GM21360 (cell line): ENCODE measurements around the gene CDH15.
"Not testable (repeated sequence)": the region's sequence is repeated elsewhere in the genome, so short reads cannot be mapped to it uniquely, and the experiment has no call there.

Source experiments
- ATAC-seq: cut with Tn5 transposase; IDR thresholded peaks from one replicate; pipeline ENCODE4 v1.9.1; 2021; ENCODE audit warnings: mild to moderate bottlenecking, moderate library complexity; ENCODE audit not compliant: unreplicated experiment

The CDH15 gene

GRCh38 chr16:89172171-89172527 is 601 bp downstream of the CDH15 start:
- ATAC-seq: no peak

- ATAC-seq: no peak
These were observed 1.1 kb downstream of the CDH15 start for GRCh38 chr16:89172528-89173173.

- no peak for ATAC-seq
These were observed 1.8 kb downstream of the CDH15 start for GRCh38 chr16:89173174-89173921.

GRCh38 chr16:89174055-89174827 is 2.7 kb downstream of the CDH15 start:
- no peak for ATAC-seq

- no peak for ATAC-seq
These were observed 3.3 kb downstream of the CDH15 start for GRCh38 chr16:89174877-89175276.

- no peak for ATAC-seq
These were observed 4.0 kb downstream of the CDH15 start for GRCh38 chr16:89175280-89176146.

- ATAC-seq: no peak
These were observed 4.7 kb downstream of the CDH15 start for GRCh38 chr16:89176147-89176690.

- no peak for ATAC-seq
These were observed 5.2 kb downstream of the CDH15 start for GRCh38 chr16:89176717-89177116.

GRCh38 chr16:89177501-89177900 is 6.0 kb downstream of the CDH15 start:
- no peak for ATAC-seq

GRCh38 chr16:89178453-89179147 is 7.1 kb downstream of the CDH15 start:
- no peak for ATAC-seq

- no peak for ATAC-seq
These were observed 7.6 kb downstream of the CDH15 start for GRCh38 chr16:89179148-89179484.

GRCh38 chr16:89179656-89180315 is 8.2 kb downstream of the CDH15 start:
- ATAC-seq: no peak

GRCh38 chr16:89183463-89183862 is 11.9 kb downstream of the CDH15 start:
- ATAC-seq: no peak

- no peak for ATAC-seq
These were observed 12.6 kb downstream of the CDH15 start for GRCh38 chr16:89183975-89184676.

- ATAC-seq: no peak
These were observed 13.1 kb downstream of the CDH15 start for GRCh38 chr16:89184677-89184932.

- no peak for ATAC-seq
These were observed 13.6 kb downstream of the CDH15 start for GRCh38 chr16:89184933-89185794.

- not testable (repeated sequence) for ATAC-seq
These were observed 14.5 kb downstream of the CDH15 start for GRCh38 chr16:89185887-89186592.

- ATAC-seq: not testable (repeated sequence)
These were observed 15.1 kb downstream of the CDH15 start for GRCh38 chr16:89186593-89187031.
